ENCODE measurements around the gene RBM33.

The RBM33 gene

DNA sequence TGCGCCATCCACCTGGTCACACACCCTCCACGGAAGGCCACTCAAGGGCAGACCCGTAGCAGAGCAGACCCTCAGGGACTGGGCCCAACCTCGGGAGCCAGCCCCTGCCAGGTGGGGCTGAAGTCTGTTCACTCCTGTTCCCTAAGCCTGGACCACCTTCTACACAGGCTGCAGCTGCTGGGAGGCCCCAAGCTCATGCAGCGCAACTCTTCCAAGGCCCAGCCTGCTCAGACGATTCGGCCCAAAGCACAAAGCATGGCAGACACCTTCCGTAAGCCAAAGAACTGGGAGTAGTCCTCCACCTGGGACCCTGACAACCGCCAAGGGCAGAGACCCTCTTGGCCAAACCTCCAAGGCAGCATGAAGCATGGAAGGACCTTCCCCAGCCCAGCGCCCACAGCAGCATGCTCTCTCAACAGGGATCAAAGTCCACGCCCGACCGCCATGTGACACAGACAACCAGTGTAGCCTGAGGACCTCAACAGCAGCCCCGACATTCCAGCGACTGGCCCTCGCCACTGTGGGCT lies 156.3 kb downstream of the RBM33 start:
- DNase-seq = no peak

GRCh38 chr7:155802291-155802690 lies 157.8 kb downstream of the RBM33 start:
- DNase-seq = no peak

DNA sequence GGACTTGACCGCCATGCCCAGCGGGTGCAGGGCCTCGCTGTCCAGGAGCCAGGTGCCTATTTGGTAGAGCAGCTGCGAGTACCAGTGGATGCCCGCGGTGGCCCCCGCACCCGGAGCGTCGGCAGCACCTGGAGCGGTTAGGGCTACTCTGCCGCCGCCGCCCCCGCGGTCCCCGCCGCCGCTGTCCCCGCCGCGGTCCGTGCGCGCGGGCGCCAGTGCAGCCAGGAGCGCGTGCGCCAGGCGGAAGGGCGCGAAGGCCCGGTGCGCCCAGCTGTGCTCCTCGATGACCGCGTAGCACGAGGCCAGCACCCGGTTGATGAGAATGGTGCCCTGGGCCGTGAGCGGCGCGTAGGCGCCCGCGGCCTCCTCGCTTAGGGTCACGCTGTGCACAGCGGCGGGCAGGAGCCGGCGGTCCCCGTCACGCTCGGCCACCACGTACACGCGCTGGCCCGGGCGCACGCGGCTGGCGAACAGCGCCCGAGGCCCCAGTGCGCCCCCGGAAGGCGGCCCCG lies 158.5 kb downstream of the RBM33 start:
- no peak for DNase-seq

DNA sequence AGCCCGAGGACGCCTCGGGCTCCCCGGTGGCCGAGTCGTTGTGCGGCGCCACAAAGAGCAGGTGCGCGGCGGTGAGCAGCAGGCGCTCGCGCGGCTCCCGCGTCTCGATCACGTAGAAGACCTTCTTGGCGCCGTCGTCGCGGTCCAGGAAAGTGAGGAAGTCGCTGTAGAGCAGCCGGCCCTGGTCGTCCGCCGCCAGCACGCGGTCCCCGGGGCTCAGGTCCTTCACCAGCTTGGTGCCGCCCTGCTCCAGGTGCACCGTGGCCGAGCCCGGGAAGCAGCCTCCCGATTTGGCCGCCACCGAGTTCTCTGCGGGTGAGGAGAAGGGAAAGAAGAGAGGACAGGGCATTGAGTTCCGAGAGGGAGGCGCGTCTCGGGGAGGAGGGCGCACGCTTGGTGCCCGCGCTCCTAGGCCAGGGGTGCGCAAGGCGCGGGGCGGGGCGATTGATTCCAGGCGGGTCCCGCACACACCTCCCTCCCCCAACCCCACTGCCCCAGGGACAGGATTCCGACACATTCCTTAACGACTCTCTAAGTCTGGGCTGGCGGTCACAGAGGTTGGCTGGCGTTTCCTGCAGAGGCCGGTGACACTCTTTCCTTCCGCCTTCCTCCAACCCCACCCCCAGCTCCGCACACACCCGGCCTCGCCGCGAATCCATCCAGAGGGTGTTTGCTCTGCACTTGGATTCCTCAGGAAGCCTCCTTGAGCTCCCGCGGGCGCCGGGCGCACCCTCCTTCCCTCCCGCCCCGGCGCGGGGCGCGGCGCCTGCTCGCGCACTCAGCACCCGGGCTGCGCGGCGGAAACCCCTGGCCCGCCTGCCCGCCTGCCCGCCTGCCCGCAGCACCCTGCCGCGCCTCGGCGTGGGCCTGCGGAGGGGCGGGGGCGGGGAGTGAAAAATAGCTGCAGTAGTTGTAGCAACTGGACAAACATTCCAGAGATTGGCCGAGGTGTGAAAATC lies 159.2 kb downstream of the RBM33 start:
- DNase-seq = no peak

DNA sequence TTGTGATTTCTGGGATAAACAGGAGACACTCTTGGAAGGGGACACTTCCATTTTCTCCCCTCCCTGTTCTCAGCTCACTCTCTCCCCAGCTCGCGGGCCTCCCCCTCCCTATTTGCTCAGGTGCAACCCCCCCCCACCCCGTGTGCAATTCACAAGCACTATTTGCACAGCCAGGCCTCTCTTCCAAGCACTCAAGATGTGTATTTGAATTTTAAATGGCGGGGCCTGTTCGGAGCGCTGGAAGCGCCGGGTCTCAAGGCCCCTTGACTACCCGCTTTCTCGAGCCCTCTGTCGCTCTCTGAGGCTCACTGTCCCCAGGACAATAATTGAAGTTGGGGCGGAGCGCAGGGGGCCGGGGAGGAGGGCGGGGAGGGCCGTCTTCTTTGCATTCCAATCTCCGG lies 160.0 kb downstream of the RBM33 start:
- DNase-seq = no peak

DNA sequence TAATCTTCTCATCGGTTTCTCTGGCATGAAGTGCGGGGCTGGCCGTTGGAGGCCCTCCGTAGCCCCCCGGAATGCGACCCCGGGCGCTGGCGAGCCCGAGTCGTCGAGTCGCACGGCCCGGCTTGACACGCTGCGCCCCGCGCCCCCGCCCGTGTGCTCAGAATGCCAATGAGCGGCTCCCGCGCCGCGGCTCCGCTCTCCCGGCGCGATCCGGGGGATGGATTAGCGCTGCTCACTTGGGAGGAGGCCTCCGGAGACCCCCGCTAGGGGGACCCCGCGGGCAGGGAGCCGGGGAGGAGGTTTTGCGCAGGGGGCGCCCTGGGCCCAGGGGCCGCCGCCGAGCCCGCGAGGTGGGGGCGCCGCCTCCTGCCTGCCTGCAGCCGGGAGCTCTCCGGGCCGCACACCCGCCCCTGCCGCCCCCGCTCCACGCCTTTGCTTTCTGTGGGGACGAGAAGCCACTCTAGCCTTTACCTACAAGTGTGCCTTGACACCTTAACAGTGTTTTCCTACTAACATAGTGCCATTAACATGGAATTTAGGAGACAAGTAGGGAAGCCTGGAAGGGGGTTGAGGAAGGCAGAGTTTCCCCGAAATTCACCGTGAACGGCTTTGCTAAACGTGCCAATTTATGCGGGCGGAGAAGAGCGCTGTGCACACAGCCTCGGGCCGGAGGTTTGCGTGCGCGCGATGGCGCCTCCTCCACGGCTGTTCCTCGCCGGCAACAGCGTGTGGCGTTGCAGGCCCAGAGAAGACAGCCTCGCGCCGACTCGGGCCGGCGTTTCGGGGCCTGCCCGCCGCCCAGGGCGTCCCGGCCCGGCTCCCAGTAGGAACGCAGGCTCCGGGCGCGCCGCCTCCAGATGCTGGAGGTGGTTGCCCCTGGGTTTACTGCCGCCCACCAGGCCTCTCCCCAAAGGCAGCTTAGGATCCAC lies 160.7 kb downstream of the RBM33 start:
- DNase-seq = peak; percentile 48

DNA sequence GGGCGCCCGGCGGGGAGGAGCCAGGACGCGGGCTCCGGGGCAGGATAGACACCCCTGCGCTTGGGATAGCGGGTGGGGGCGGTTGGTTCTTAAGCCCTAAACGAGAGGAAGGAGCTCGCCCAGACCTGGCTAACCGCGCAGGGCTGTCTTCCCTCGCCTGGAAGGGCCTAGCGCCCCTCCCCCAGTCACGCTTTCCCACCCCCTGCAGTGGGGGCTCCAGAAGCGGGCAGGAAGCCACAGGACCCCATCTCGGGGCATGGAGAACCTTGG lies 161.3 kb downstream of the RBM33 start:
- DNase-seq = no peak

DNA sequence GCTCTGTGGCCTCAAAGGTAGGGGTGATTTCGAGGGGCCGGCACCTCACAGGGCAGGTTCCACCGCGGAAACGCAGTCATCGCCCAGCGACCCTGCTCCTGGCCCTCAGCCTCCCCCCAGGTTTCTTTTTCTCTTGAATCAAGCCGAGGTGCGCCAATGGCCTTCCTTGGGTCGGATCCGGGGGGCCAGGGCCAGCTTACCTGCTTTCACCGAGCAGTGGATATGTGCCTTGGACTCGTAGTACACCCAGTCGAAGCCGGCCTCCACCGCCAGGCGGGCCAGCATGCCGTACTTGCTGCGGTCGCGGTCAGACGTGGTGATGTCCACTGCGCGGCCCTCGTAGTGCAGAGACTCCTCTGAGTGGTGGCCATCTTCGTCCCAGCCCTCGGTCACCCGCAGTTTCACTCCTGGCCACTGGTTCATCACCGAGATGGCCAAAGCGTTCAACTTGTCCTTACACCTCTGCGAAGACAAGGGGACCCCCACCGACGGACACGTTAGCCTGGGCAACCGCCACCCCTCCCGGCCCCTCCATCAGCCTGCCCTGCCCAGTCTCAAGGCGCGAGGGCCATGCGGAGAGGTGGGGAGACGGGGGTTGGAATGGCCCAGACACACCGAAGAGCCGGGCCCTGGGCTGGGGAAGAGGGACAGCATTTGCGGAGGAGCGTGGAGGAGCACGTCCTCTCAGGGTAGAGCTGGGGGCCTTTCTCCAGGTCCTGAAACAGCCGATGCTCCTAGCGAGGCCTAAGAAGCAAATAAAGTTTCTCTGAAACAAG lies 161.8 kb downstream of the RBM33 start:
- DNase-seq = no peak

- DNase-seq = no peak
These were observed 162.7 kb downstream of the RBM33 start for GRCh38 chr7:155807065-155807671.

DNA sequence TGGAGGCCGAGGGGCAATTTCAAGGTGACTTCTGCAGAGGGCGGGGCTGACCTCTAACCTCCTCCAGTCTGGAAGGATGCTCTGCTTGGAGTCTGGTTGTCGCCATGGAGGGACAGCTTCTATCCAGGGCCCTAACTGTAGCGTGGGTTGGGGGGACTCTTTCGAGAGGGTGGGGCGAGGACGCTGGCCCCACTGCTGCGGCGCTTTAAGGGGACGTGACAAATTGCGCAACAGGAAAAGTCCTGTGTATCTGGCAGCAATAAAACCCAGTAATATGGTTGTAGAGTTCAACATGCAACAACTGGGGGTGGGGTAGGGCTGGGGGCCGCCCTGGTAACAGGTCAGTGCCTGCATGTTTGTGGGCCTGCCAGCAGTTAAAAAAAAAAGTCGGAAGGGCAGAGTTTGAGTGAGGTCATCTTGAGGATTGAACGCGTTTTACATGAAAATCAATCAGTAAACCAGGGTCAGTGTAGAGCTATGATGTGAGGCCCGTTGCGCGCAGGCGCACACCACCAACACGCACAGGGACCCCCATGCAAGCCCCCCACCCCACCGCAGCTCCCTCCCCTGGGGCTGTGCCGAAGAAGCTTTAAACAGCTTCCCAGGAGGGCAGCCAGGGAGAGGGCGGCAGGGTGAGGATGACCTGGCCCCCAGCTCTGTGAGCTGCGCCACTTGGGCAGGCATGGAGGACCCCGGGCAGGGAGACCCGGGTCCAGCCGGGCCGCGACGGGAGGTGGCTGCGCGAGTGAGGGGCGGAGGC lies 163.5 kb downstream of the RBM33 start:
- no peak for DNase-seq

DNA sequence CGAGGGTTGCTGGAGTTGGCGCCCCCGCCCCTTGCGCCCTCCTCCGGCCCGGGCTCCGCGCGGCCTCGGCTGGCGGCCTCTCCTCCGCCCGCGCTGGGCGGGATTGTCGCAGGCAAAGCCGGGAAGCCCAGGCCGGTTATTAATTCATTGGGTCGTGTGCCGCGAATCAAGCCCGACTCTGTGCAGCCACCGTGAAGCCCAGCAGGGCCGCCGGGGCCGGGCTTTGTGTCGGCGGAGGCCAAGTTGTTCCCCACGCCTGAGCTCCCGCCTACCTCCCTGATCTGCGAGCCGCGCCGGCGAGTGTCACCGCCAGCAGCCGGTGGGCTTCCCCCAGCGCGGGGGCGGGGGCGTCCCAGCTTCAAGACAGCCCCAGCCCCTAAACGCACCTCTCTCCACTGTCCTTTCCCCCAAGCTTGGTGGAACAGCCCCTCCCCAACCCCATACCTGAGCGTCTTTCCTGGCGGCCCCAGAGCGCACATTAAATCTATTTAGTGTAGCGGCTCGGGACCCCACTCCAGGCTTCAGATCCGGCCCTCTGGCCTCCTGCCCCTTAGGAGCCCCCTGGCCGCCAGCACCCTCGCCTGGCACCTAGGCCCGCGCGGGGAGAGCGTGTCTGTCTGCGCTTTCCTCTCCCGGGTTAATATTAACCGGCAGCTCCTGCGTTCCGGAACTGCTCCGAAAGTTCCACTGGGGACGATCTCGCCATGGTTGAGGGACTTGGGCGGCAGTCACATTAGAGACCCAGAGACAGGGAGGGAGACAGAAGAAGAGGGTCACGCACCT lies 164.3 kb downstream of the RBM33 start:
- DNase-seq = no peak

- no peak for DNase-seq
These were observed 165.0 kb downstream of the RBM33 start for GRCh38 chr7:155809332-155809946.

- DNase-seq = no peak
These were observed 165.7 kb downstream of the RBM33 start for GRCh38 chr7:155809947-155810769.

DNA sequence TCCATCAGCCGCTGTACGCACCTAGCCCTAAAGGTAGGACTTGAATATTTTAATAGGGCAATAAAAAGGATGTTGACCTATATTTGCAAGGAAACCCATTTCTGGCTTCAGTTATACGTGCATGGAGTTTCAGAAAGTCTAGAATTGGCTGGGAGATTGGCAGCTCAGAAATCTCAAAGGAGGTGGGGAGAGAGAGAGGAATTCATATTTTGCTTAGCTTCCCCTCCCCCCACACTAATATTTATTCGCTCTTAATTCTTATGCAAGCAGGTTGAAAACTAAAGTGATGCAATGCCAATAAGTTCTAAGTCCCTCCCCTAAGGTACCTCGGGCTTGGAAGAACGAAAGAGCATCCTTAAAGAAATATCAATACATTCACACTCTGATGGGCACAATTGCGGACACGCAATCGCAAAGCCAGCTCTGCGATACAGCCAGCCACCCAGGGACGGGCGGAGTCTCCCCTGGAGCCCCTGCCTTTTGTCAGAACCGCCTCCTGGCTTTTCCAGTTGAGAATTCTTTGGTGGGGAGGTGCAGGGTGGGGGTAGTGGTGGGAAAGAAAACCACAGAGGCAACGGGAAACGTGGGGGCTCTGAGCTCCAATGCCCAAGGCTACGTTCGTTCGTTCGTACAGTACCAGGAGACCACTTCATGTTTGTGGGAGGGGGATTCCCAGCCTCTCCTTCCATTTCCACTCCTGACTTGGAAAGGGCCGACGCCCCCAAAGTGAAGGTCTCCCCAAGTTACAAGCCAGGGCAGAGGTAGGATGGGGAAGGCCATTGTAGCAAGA lies 166.5 kb downstream of the RBM33 start:
- no peak for DNase-seq

DNA sequence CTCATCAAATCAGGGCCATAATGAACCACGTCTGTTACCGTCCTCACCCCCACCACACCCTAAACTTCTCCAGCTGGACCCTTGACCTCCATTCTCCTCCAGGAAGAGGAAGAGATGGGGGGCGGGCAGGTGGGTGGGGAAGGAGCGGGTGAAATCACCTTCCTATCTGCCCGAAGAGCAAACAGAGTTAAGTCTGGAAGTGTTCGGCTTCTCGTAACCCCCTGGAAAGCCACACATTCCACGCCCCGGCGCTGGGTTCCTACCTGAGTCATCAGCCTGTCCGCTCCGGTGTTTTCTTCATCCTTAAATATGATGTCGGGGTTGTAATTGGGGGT lies 167.1 kb downstream of the RBM33 start:
- no peak for DNase-seq

DNA sequence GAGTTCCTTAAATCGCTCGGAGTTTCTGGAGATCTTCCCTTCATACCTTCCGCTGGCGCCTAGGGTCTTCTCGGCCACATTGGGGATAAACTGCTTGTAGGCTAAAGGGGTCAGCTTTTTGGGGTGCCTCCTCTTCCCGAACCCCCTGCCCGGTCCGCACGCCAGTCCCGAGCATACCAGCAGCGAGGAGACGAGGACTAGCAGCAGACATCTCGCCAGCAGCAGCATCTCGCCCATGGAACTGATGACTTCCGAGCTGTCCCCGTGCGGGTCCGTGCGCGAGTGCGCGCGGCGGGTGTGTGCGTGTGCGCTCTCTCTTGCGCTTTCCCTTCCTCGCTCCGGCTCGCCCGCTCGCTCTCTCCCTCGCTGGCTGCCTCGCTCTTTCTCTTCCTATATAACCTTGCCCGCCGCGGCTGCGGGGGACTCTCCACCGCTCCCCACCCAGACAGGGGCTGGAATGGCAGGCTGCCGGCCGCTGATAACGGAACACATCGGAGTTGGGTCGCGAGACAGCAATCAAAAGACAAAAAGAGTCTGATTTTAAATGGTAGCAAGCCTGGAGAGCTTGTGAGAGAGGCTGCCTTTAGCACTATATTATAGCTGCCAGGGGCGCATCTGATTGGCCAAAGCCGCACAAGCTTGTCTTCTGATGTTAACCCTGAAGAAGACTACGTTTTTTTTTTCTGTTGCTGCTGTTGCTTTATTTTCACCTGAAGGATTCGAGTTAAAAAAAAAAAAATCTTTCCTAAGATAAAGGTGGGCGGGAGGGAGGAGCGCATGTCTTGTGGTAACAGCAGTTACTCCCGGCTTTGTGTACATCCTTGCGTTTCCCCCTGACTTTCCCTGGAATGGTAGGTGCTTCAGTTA lies 167.7 kb downstream of the RBM33 start, which contains the start of gene SHH:
Gene SHH (minus strand): TSS at position 569 of the 867 bp plus-strand sequence. CDS start 341 bp downstream, at position 228.
- no peak for DNase-seq

DNA sequence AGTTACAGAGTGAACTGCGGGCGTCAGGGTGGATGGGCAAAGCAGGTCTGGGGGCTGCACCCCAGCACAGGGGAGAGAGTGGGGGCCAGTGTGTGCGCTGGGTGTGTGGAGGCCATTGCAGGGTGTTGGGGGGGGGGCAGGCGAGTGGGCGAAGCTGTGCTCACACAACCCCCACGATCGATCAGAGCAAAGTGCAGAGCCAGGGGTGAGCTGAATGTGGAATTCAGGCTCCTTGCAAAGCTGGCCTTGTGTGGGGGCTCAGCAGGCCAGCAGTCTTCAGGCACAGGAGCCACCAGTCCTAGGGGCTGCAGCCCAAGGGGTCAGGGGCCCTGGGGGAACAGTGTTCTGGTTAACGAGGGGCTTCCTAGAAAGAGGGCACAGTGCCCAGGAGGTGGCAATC lies 168.7 kb downstream of the RBM33 start:
- no peak for DNase-seq
